ENCODE data around the gene DCBLD2. TPM values are rescaled to one million over a fixed set of nuclear protein-coding genes. Genes with fewer than 3 reads are reported as not detected.
A peak's percentile ranks its signal among the peaks of the same experiment; 100 is the strongest.

The DCBLD2 gene
- total and polyA plus RNA-seq, 12 donors, result 9.1 to 68.2 (median 40.9) TPM

- DNase-seq, result no peak
- Histone ChIP-seq H3K27ac (no peak overlapping the region), H3K27me3 (no peaks in the 10 kb centered on the region), H3K36me3 (replicated peaks in 1 of 2) (peaks cover 0 to 8% of the 10 kb centered on the region in 2 donors), H3K4me1 (replicated peaks in 1 of 2) (no peaks in the 10 kb centered on the region), H3K9me3 (replicated peaks in 1 of 3) (no peaks in the 10 kb centered on the region), H3K4me3 (no peak overlapping the region)
- 72 to 97% (median 87%) methylated on average over 3 of the region's 3 CpGs for WGBS, 4 donors
- intact Hi-C loops (cut with DNase I), result no loop called here
- no peak for TF ChIP-seq POLR2A (IDR thresholded peaks at IDR 0.05)
- TF ChIP-seq, protein P1, sequence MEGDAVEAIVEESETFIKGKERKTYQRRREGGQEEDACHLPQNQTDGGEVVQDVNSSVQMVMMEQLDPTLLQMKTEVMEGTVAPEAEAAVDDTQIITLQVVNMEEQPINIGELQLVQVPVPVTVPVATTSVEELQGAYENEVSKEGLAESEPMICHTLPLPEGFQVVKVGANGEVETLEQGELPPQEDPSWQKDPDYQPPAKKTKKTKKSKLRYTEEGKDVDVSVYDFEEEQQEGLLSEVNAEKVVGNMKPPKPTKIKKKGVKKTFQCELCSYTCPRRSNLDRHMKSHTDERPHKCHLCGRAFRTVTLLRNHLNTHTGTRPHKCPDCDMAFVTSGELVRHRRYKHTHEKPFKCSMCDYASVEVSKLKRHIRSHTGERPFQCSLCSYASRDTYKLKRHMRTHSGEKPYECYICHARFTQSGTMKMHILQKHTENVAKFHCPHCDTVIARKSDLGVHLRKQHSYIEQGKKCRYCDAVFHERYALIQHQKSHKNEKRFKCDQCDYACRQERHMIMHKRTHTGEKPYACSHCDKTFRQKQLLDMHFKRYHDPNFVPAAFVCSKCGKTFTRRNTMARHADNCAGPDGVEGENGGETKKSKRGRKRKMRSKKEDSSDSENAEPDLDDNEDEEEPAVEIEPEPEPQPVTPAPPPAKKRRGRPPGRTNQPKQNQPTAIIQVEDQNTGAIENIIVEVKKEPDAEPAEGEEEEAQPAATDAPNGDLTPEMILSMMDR (IDR thresholded peaks at IDR 0.05), result no peak
These were observed 101.1 kb downstream of the DCBLD2 start for GRCh38 chr3:98800401-98800800.

DNA sequence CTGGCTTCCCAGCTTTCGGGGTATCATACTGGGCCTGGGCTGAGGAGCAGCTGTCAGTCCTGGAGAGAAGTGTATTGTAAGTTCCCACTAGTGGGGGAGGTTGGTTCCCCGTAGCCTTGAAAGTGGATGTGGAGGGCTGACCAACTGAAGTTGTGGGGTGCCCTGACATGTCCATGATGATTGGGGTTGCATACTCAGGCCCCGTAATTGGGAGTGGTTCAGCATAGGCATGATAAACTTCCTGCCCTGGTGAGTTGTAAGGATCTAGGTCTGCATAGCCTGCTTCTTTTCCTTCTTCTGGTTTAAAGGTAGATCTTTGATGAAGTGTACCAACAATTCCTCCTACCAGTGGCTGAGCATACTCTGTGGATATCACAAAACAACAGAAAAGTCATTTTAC is 102.0 kb downstream of the DCBLD2 start:
- Histone ChIP-seq H3K36me3 (replicated peaks in 1 of 2) (peaks cover 0 to 4% of the 10 kb centered on the region in 2 donors), H3K27ac (no peak overlapping the region), H3K4me3 (no peak overlapping the region), H3K27me3 (no peaks in the 10 kb centered on the region), H3K9me3 (replicated peaks in 1 of 3) (no peaks in the 10 kb centered on the region), H3K4me1 (replicated peaks in 1 of 2) (no peaks in the 10 kb centered on the region)
- 64 to 91% (median 82%) methylated on average over 3 of the region's 3 CpGs for WGBS, 4 donors
- no peak for DNase-seq
- TF ChIP-seq, protein P1 (IDR thresholded peaks at IDR 0.05), result no peak
- no peak for TF ChIP-seq POLR2A (IDR thresholded peaks at IDR 0.05)
- intact Hi-C loops (cut with DNase I), result no loop called here

DNA sequence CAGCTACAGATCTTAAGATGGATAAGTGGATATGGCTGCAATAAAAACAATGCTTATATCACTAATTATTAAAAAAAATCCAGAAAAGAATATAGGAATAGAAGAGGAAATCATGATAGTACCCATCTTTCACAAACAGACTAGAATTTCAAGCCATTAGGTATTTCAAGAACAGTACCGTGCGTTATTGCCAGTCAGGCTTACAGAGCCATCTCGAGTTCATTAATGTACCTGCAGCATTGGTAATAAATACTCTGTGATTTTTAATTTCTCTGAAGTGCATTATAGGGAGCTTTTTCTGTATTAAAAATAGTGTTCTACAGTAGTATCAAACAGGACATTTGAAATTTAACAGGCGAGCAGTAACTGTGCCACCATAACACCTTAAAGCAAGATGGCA is 102.7 kb downstream of the DCBLD2 start:
- Histone ChIP-seq H3K9me3 (replicated peaks in 1 of 3) (no peaks in the 10 kb centered on the region), H3K27ac (no peak overlapping the region), H3K36me3 (replicated peaks in 1 of 2) (peaks cover 0 to 4% of the 10 kb centered on the region in 2 donors), H3K4me3 (no peak overlapping the region), H3K4me1 (replicated peaks in 1 of 2) (no peaks in the 10 kb centered on the region), H3K27me3 (no peaks in the 10 kb centered on the region)
- 77 to 83% (median 80%) methylated on average over 4 of the region's 4 CpGs for WGBS, 4 donors
- no peak for DNase-seq
- TF ChIP-seq, protein P1 (IDR thresholded peaks at IDR 0.05), result peak in 3 of 6 experiments; percentile 20 to 36 (median 26)
- no peak for TF ChIP-seq POLR2A (IDR thresholded peaks at IDR 0.05)
- intact Hi-C loops (cut with DNase I), result no loop called here

GRCh38 chr3:98797905-98798304 is 103.6 kb downstream of the DCBLD2 start:
- Histone ChIP-seq H3K4me1 (replicated peaks in 1 of 2) (no peaks in the 10 kb centered on the region), H3K27me3 (no peaks in the 10 kb centered on the region), H3K4me3 (no peak overlapping the region), H3K9me3 (replicated peaks in 1 of 3) (no peaks in the 10 kb centered on the region), H3K27ac (no peak overlapping the region), H3K36me3 (replicated peaks in 1 of 2) (peaks cover 0 to 4% of the 10 kb centered on the region in 2 donors)
- intact Hi-C loops (cut with DNase I), result no loop called here
- TF ChIP-seq, protein P1 (IDR thresholded peaks at IDR 0.05), result no peak
- DNase-seq, result no peak
- 87 to 90% (median 89%) methylated on average over 4 of the region's 4 CpGs for WGBS, 4 donors
